ENCODE data around the gene TBC1D8B. TPM values are rescaled to one million over a fixed set of nuclear protein-coding genes. Genes with fewer than 3 reads are reported as not detected.
A peak's percentile ranks its signal among the peaks of the same experiment; 100 is the strongest.

The TBC1D8B gene
- polyA plus RNA-seq, 1 experiment = 13.6 TPM

GRCh38 chrX:106898462-106898861 lies 96.0 kb downstream of the TBC1D8B start:
- TF ChIP-seq CTCF (IDR thresholded peaks at IDR 0.05; ENCODE audit: low read depth, low read length) = peak; percentile 39
- Histone ChIP-seq H3K9me3 (ENCODE audit: control insufficient read depth, insufficient read depth, low read length) (no peaks in the 10 kb centered on the region), H3K27me3 (ENCODE audit: control insufficient read depth, insufficient read depth, low read length) (no peaks in the 10 kb centered on the region), H3K4me3 (ENCODE audit: low read depth, low read length) (no peak overlapping the region), H3K27ac (ENCODE audit: low read depth, low read length) (no peak overlapping the region)
- DNase-seq (ENCODE audit: low read depth, low spot score) = no peak
- ChIA-PET CTCF (interaction anchor here (0.8 to 6.3 kb wide), 12 partner anchors 11 to 101 kb away, joined by 3 to 47 read pairs (median 3); no protein-coding TSS in a partner anchor), POLR2A (no interaction called here)

GRCh38 chrX:106899276-106899675 lies 96.8 kb downstream of the TBC1D8B start:
- Histone ChIP-seq H3K27me3 (ENCODE audit: control insufficient read depth, insufficient read depth, low read length) (no peaks in the 10 kb centered on the region), H3K27ac (ENCODE audit: low read depth, low read length) (no peak overlapping the region), H3K4me3 (ENCODE audit: low read depth, low read length) (no peak overlapping the region), H3K9me3 (ENCODE audit: control insufficient read depth, insufficient read depth, low read length) (no peaks in the 10 kb centered on the region)
- POLR2A ChIA-PET = no interaction called here
- CTCF ChIA-PET = interaction anchor here (0.8 to 6.3 kb wide), 4 partner anchors 38 to 61 kb away, joined by 3 to 47 read pairs (median 4); no protein-coding TSS in a partner anchor
- no peak for DNase-seq (ENCODE audit: low read depth, low spot score)
- no peak for TF ChIP-seq CTCF (IDR thresholded peaks at IDR 0.05; ENCODE audit: low read depth, low read length)

GRCh38 chrX:106899841-106900240 lies 97.4 kb downstream of the TBC1D8B start:
- CTCF ChIA-PET = interaction anchor here (6.3 kb wide), 1 partner anchor 60 kb away, joined by 47 read pairs; no protein-coding TSS in a partner anchor
- DNase-seq (ENCODE audit: low read depth, low spot score) = no peak

GRCh38 chrX:106901341-106901740 lies 98.9 kb downstream of the TBC1D8B start:
- no peak overlapping the region for H3K4me3 ChIP-seq (ENCODE audit: low read depth, low read length)
- ChIA-PET POLR2A (no interaction called here), CTCF (interaction anchor here (0.5 to 6.3 kb wide), 5 partner anchors 9 to 753 kb away, joined by 3 to 47 read pairs (median 4); no protein-coding TSS in a partner anchor)
- no peaks in the 10 kb centered on the region for H3K9me3 ChIP-seq (ENCODE audit: control insufficient read depth, insufficient read depth, low read length)
- no peak for TF ChIP-seq CTCF (IDR thresholded peaks at IDR 0.05; ENCODE audit: low read depth, low read length)
- no peak for DNase-seq (ENCODE audit: low read depth, low spot score)
- no peaks in the 10 kb centered on the region for H3K27me3 ChIP-seq (ENCODE audit: control insufficient read depth, insufficient read depth, low read length)
- H3K27ac ChIP-seq (ENCODE audit: low read depth, low read length) = no peak overlapping the region

More at GRCh38 chrX:106899841-106900240, 97.4 kb downstream of the TBC1D8B start:
- Histone ChIP-seq H3K4me3 (ENCODE audit: low read depth, low read length) (no peak overlapping the region), H3K9me3 (ENCODE audit: control insufficient read depth, insufficient read depth, low read length) (no peaks in the 10 kb centered on the region), H3K27ac (ENCODE audit: low read depth, low read length) (no peak overlapping the region), H3K27me3 (ENCODE audit: control insufficient read depth, insufficient read depth, low read length) (no peaks in the 10 kb centered on the region)
- TF ChIP-seq CTCF (IDR thresholded peaks at IDR 0.05; ENCODE audit: low read depth, low read length) = no peak
- POLR2A ChIA-PET = no interaction called here

GRCh38 chrX:106901781-106902219 lies 99.3 kb downstream of the TBC1D8B start:
- no peak overlapping the region for H3K4me3 ChIP-seq (ENCODE audit: low read depth, low read length)
- ChIA-PET CTCF (interaction anchor here (0.5 to 6.3 kb wide), 4 partner anchors 7 to 753 kb away, joined by 3 to 47 read pairs (median 7); no protein-coding TSS in a partner anchor), POLR2A (no interaction called here)

More at GRCh38 chrX:106901781-106902219, 99.3 kb downstream of the TBC1D8B start:
- H3K27me3 ChIP-seq (ENCODE audit: control insufficient read depth, insufficient read depth, low read length) = no peaks in the 10 kb centered on the region
- no peak for DNase-seq (ENCODE audit: low read depth, low spot score)
- H3K9me3 ChIP-seq (ENCODE audit: control insufficient read depth, insufficient read depth, low read length) = no peaks in the 10 kb centered on the region
- TF ChIP-seq CTCF (IDR thresholded peaks at IDR 0.05; ENCODE audit: low read depth, low read length) = no peak
- H3K27ac ChIP-seq (ENCODE audit: low read depth, low read length) = no peak overlapping the region
